GM19023 (cell line): ENCODE results near the gene POLRMT.
"Not testable (repeated sequence)": the region's sequence is repeated elsewhere in the genome, so short reads cannot be mapped to it uniquely, and the experiment has no call there.

ENCODE experiments used
- ATAC-seq: cut with Tn5 transposase; IDR thresholded peaks from one replicate; pipeline ENCODE4 v1.9.1; 2021; ENCODE audit warnings: mild to moderate bottlenecking, moderate library complexity; ENCODE audit not compliant: unreplicated experiment

Gene POLRMT

GRCh38 chr19:596263-596655 is 37.1 kb downstream of the POLRMT start:
- ATAC-seq: no peak

GRCh38 chr19:595326-596262 is 37.7 kb downstream of the POLRMT start:
- no peak for ATAC-seq

- no peak for ATAC-seq
Measured at GRCh38 chr19:594265-594870, 39.0 kb downstream of the POLRMT start.

GRCh38 chr19:593505-593904 is 39.8 kb downstream of the POLRMT start:
- no peak for ATAC-seq

- ATAC-seq: no peak
Measured at GRCh38 chr19:593055-593454, 40.3 kb downstream of the POLRMT start.

- ATAC-seq: no peak
Measured at GRCh38 chr19:592101-592500, 41.2 kb downstream of the POLRMT start.

- ATAC-seq: no peak
Measured at GRCh38 chr19:591099-591958, 42.0 kb downstream of the POLRMT start.

GRCh38 chr19:590750-591098 is 42.6 kb downstream of the POLRMT start:
- ATAC-seq: no peak

- no peak for ATAC-seq
Measured at GRCh38 chr19:590396-590745, 43.0 kb downstream of the POLRMT start.

- no peak for ATAC-seq
Measured at GRCh38 chr19:589693-590395, 43.5 kb downstream of the POLRMT start, which contains the start of gene HCN2. Gene HCN2, plus strand, starts transcription at chr19:589881. Its CDS starts 65 bp downstream, at chr19:589946.

GRCh38 chr19:588741-589692 is 44.3 kb downstream of the POLRMT start:
- no peak for ATAC-seq

- ATAC-seq: no peak
Measured at GRCh38 chr19:588093-588740, 45.1 kb downstream of the POLRMT start.

GRCh38 chr19:585551-586110 is 47.7 kb downstream of the POLRMT start:
- no peak for ATAC-seq

GRCh38 chr19:585146-585545 is 48.2 kb downstream of the POLRMT start:
- ATAC-seq: not testable (repeated sequence)

- no peak for ATAC-seq
Measured at GRCh38 chr19:584240-585001, 48.9 kb downstream of the POLRMT start.

- ATAC-seq: no peak
Measured at GRCh38 chr19:583968-584239, 49.4 kb downstream of the POLRMT start.

GRCh38 chr19:583198-583967 is 50.0 kb downstream of the POLRMT start:
- ATAC-seq: no peak
